Thyroid gland (tissue), 4 donors: ENCODE measurements around the gene LPAR1.

Experiments
- POLR2A ChIP-seq, 2 donors: fragments of 450-650 bp; IDR thresholded peaks; one replicate each; pipeline ENCODE4 v1.6.1; 2017; ENCODE audit warnings: antibody characterized with exemption in 2 of 2, mild to moderate bottlenecking in 2 of 2, moderate library complexity in 1 of 2
- TF ChIP-seq, protein P1 (sequence below), 6 experiments: fragments of 200-600 bp in 3 of 6; fragments of 450-650 bp in 3 of 6; sonication (generic) in 3 of 6; IDR thresholded peaks; one replicate each; pipeline ENCODE4 v1.5.1; 2016 to 2019; ENCODE audit warnings: antibody characterized with exemption in 6 of 6, mild to moderate bottlenecking in 2 of 6, inconsistent platforms in 1 of 6, moderate library complexity in 1 of 6

DNA sequence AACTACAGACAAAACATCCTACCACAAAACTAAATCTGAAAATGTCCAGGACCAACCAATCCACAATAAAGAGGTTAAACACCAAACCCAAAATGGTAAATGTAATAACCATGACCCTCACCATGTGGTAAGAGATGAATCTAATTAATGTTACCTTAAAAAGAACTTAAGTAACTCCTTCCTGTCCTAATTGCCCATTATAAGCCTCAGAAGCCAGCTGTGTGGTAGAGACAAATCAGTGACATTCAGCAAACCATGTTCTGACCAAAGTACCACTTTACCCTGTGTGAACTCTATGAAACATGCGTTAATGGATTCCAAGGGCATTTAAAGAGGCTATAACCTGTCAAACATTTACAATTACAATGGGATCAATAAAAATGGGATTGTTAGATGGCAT lies 25.0 kb downstream of the LPAR1 start:
- TF ChIP-seq, protein P1, sequence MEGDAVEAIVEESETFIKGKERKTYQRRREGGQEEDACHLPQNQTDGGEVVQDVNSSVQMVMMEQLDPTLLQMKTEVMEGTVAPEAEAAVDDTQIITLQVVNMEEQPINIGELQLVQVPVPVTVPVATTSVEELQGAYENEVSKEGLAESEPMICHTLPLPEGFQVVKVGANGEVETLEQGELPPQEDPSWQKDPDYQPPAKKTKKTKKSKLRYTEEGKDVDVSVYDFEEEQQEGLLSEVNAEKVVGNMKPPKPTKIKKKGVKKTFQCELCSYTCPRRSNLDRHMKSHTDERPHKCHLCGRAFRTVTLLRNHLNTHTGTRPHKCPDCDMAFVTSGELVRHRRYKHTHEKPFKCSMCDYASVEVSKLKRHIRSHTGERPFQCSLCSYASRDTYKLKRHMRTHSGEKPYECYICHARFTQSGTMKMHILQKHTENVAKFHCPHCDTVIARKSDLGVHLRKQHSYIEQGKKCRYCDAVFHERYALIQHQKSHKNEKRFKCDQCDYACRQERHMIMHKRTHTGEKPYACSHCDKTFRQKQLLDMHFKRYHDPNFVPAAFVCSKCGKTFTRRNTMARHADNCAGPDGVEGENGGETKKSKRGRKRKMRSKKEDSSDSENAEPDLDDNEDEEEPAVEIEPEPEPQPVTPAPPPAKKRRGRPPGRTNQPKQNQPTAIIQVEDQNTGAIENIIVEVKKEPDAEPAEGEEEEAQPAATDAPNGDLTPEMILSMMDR (IDR thresholded peaks at IDR 0.05), result no peak
- TF ChIP-seq POLR2A (IDR thresholded peaks at IDR 0.05), result no peak
